Epithelial cell of prostate (primary cell): ENCODE results near the gene APOBEC4.
A peak's percentile ranks its signal among the peaks of the same experiment; 100 is the strongest.
"Not testable (repeated sequence)": the region's sequence is repeated elsewhere in the genome, so short reads cannot be mapped to it uniquely, and the experiment has no call there.

ENCODE experiments used
- DNase-seq: peaks from one replicate; pipeline ENCODE4 v3.0.0-alpha.2; 2011; ENCODE audit warnings: low read depth, low spot score
- H3K27ac ChIP-seq: fragments of 450-650 bp; 2 replicates; pipeline ENCODE4 v1.5.1; 2017; ENCODE audit warnings: mild to moderate bottlenecking

APOBEC4 gene

GRCh38 chr1:183635099-183635605 is 18.0 kb downstream of the APOBEC4 start:
- no peak for DNase-seq
- H3K27ac ChIP-seq: peak overlapping the region; percentile 93

- no peak for DNase-seq
- H3K27ac ChIP-seq: peak overlapping the region; percentile 93
Measured at GRCh38 chr1:183634429-183635065, 18.6 kb downstream of the APOBEC4 start.

GRCh38 chr1:183633676-183634343 is 19.3 kb downstream of the APOBEC4 start:
- no peak for DNase-seq
- peak overlapping the region; percentile 93 for H3K27ac ChIP-seq

- H3K27ac ChIP-seq: no peak overlapping the region
- DNase-seq: no peak
Measured at GRCh38 chr1:183632964-183633363, 20.2 kb downstream of the APOBEC4 start.

GRCh38 chr1:183632114-183632513 is 21.0 kb downstream of the APOBEC4 start:
- H3K27ac ChIP-seq: no peak overlapping the region
- no peak for DNase-seq

- no peak for DNase-seq
- H3K27ac ChIP-seq: peak overlapping the region; percentile 9
Measured at GRCh38 chr1:183630748-183631147, 22.4 kb downstream of the APOBEC4 start.

GRCh38 chr1:183628537-183628936 is 24.6 kb downstream of the APOBEC4 start:
- peak overlapping the region; percentile 71 for H3K27ac ChIP-seq
- DNase-seq: no peak

- peak overlapping the region; percentile 71 for H3K27ac ChIP-seq
- DNase-seq: not testable (repeated sequence)
Measured at GRCh38 chr1:183626236-183626635, 26.9 kb downstream of the APOBEC4 start.

GRCh38 chr1:183622884-183623785 is 30.0 kb downstream of the APOBEC4 start:
- H3K27ac ChIP-seq: peak overlapping the region; percentile 71
- DNase-seq: no peak

GRCh38 chr1:183622013-183622412 is 31.1 kb downstream of the APOBEC4 start:
- no peak for DNase-seq
- H3K27ac ChIP-seq: peak overlapping the region; percentile 71

- peak overlapping the region; percentile 71 for H3K27ac ChIP-seq
Measured at GRCh38 chr1:183620311-183620710, 32.8 kb downstream of the APOBEC4 start.

GRCh38 chr1:183619781-183620180 is 33.3 kb downstream of the APOBEC4 start:
- peak overlapping the region; percentile 71 for H3K27ac ChIP-seq
- no peak for DNase-seq

More at GRCh38 chr1:183620311-183620710, 32.8 kb downstream of the APOBEC4 start:
- no peak for DNase-seq

- DNase-seq: not testable (repeated sequence)
Measured at GRCh38 chr1:183618202-183618601, 34.9 kb downstream of the APOBEC4 start.

GRCh38 chr1:183612975-183613374 is 40.1 kb downstream of the APOBEC4 start:
- peak overlapping the region; percentile 99 for H3K27ac ChIP-seq
- DNase-seq: not testable (repeated sequence)

More at GRCh38 chr1:183618202-183618601, 34.9 kb downstream of the APOBEC4 start:
- H3K27ac ChIP-seq: peak overlapping the region; percentile 71

GRCh38 chr1:183612407-183612806 is 40.7 kb downstream of the APOBEC4 start:
- peak overlapping the region; percentile 99 for H3K27ac ChIP-seq
- DNase-seq: no peak

- no peak for DNase-seq
- peak overlapping the region; percentile 99 for H3K27ac ChIP-seq
Measured at GRCh38 chr1:183611021-183611420, 42.1 kb downstream of the APOBEC4 start.

GRCh38 chr1:183609759-183610452 is 43.2 kb downstream of the APOBEC4 start:
- peak overlapping the region; percentile 99 for H3K27ac ChIP-seq
- DNase-seq: no peak

GRCh38 chr1:183609313-183609712 is 43.8 kb downstream of the APOBEC4 start:
- no peak for DNase-seq
- peak overlapping the region; percentile 99 for H3K27ac ChIP-seq

GRCh38 chr1:183607322-183607980 is 45.7 kb downstream of the APOBEC4 start:
- DNase-seq: no peak
- peak overlapping the region; percentile 99 for H3K27ac ChIP-seq
